ENCODE results near the gene TBCE. TPM values are rescaled to one million over a fixed set of nuclear protein-coding genes. Genes with fewer than 3 reads are reported as not detected.

The TBCE gene
- total RNA-seq, 1 donor = 25.5 TPM

DNA sequence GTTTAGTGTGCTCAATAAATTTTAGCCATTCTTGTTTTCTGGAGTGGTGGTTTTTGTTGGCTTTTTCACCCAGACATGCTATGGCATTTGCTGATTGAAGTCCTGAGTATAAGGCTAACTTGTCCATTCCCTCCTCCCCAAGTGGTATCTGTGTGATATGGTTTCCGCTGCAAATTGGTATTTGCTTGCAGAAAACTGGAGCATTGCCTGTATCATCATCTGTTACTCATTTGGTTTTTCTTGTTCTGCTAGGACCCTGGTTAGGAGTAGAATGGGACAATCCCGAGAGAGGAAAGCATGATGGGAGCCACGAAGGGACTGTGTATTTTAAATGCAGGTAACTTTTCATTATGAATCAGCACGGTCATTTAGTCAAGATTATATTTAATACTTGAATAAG is 34.0 kb downstream of the TBCE start:
- H3K4me3 ChIP-seq (ENCODE audit: low read depth, low read length) = no peak overlapping the region
- TF ChIP-seq, protein P1, sequence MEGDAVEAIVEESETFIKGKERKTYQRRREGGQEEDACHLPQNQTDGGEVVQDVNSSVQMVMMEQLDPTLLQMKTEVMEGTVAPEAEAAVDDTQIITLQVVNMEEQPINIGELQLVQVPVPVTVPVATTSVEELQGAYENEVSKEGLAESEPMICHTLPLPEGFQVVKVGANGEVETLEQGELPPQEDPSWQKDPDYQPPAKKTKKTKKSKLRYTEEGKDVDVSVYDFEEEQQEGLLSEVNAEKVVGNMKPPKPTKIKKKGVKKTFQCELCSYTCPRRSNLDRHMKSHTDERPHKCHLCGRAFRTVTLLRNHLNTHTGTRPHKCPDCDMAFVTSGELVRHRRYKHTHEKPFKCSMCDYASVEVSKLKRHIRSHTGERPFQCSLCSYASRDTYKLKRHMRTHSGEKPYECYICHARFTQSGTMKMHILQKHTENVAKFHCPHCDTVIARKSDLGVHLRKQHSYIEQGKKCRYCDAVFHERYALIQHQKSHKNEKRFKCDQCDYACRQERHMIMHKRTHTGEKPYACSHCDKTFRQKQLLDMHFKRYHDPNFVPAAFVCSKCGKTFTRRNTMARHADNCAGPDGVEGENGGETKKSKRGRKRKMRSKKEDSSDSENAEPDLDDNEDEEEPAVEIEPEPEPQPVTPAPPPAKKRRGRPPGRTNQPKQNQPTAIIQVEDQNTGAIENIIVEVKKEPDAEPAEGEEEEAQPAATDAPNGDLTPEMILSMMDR (IDR thresholded peaks at IDR 0.05; ENCODE audit: insufficient read depth, low read length) = no peak
- peak; percentile 33 for DNase-seq (ENCODE audit: low read depth)

DNA sequence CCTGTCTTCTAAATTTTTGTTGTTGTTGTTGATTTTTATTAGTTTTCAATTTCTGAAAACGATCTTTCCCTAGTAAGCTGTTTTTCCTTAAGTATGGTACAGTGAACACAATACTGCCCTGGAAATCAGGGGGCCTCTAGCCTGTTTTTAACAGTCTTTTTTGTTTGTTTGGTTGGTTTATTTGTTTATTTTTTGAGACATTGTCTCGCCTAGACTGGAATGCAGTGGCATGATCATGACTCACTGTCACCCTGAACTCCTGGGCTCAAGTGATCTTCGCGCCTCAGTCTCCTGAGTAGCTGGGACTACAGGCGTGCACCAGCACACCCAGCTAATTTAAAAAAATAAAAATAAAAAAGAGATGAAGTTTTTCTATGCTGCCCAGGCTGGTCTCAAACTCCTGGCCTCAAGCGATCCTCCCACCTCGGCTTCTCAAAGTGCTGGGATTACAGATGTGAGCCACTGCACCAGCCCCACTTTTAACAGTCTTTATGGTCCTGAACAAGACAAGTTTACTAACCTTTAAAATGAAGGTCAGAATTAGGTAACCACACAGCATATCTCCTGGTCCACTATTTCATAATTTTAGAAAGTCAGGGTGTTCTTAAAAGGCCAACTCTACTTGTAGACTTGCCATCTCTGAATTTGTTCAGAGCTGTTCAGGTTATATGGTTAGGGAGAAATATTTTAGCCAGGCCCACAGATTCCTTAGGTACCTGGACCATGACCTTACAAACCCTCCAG is 35.4 kb downstream of the TBCE start:
- TF ChIP-seq, protein P1 (IDR thresholded peaks at IDR 0.05; ENCODE audit: insufficient read depth, low read length) = no peak
- H3K4me3 ChIP-seq (ENCODE audit: low read depth, low read length) = no peak overlapping the region
- DNase-seq (ENCODE audit: low read depth) = no peak

DNA sequence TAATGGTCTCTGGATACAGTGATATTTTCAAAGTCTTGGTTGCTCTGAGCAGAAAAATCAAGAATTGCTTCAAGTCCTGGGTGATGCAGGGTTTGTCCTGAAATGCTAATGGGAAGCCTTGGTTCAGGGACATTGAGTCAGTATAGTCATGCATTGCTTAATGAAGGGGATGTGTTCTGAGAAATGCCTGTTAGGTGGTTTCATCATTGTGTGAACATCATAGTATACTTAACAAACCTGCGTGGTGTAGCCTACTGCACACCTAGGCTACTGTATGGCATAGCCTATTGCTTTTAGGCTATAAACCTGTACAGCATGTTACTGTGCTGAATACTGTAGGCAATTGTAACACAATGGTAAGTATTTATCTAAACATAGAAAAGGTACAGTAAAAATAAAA is 36.4 kb downstream of the TBCE start:
- no peak overlapping the region for H3K4me3 ChIP-seq (ENCODE audit: low read depth, low read length)
- DNase-seq (ENCODE audit: low read depth) = no peak
- TF ChIP-seq, protein P1 (IDR thresholded peaks at IDR 0.05; ENCODE audit: insufficient read depth, low read length) = no peak

DNA sequence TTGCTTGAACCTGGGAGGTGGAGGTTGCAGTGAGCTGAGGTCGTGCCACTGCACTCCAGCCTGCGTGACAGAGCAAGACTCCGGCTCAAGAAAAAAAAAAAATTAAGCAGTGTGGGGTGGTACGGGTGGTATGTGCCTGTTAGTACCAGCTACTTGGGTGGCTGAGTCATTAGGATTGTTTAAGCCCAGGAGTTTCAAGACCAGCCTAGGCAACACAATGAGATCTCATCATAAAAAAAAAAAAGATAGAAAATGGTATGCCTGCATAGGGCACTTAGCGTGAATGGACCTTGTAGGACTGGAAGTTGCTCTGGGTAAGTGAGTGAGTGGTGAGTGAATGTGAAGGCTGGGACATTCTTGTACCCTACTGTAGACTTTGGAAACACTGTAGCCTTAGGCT is 37.0 kb downstream of the TBCE start:
- TF ChIP-seq, protein P1 (IDR thresholded peaks at IDR 0.05; ENCODE audit: insufficient read depth, low read length) = no peak
- no peak for DNase-seq (ENCODE audit: low read depth)
- H3K4me3 ChIP-seq (ENCODE audit: low read depth, low read length) = no peak overlapping the region

DNA sequence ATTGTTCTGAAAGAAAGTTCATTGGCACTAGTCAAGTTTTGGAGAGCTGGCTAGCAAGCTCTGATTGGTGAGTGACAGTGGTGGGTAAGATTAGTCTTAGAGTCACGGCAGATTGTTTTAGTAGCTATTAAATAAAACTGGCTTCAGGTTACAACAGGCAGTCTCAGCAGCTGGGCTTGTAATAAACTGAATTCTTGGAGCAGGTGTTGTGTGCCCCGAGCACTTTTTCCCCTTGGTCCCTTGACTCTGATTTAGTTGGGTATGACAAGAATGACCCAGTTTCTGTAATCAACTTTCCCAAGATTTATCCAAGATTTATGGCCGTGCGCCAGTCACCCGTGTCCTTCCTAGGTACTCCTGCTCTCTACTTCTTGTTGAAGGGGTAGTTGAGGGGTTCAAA is 40.2 kb downstream of the TBCE start:
- no peak overlapping the region for H3K4me3 ChIP-seq (ENCODE audit: low read depth, low read length)
- TF ChIP-seq, protein P1 (IDR thresholded peaks at IDR 0.05; ENCODE audit: insufficient read depth, low read length) = no peak
- DNase-seq (ENCODE audit: low read depth) = no peak

DNA sequence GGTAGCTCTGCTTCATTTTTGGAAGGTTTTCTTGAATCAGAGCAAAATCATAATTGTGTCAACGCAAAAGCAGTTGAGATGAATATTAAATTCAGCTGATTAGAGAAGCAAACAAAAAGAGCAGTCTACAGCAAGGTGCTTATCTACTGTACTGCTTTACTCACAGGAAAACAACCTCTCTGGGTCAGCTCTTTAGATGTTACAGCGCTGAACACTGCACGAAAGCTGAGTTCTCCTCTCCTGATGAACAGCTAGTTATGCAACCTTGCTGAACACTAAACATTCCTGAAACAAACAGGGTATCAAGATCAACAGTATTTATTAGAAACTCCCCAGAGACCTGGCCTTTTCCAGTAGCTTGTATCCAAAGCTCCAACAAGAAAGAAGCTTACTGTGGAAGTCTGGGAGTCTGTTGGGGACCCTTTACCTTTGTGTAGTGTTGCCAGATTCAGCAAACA is 41.3 kb downstream of the TBCE start:
- no peak for DNase-seq (ENCODE audit: low read depth)
- H3K4me3 ChIP-seq (ENCODE audit: low read depth, low read length) = no peak overlapping the region
- TF ChIP-seq, protein P1 (IDR thresholded peaks at IDR 0.05; ENCODE audit: insufficient read depth, low read length) = no peak

Measured in fibroblast of the aortic adventitia (primary cell).